SK-N-SH treated with all-trans-retinoic acid at 6 μM for 48 hours (cell line): ENCODE results near the gene PDIA3.

Experiments used
- ARNTL ChIP-seq: fragments of 450-650 bp; formaldehyde crosslinking; IDR thresholded peaks from 2 replicates; pipeline ENCODE4 v1.5.0; 2020; ENCODE audit warnings: low read depth, mild to moderate bottlenecking, moderate library complexity, borderline replicate concordance
- CREB5 ChIP-seq: fragments of 250-450 bp; sonication (Bioruptor Pico); IDR thresholded peaks from 2 replicates; pipeline ENCODE4 v1.5.1; 2020; ENCODE audit warnings: low read depth, mild to moderate bottlenecking, moderate library complexity
- CSRNP3 ChIP-seq: fragments of 250-450 bp; sonication (Bioruptor Pico); IDR thresholded peaks from 2 replicates; pipeline ENCODE4 v1.5.1; 2021; ENCODE audit warnings: mild to moderate bottlenecking, moderate library complexity
- ESRRG ChIP-seq: fragments of 250-450 bp; sonication (Bioruptor Pico); IDR thresholded peaks from 2 replicates; pipeline ENCODE4 v1.6.1; 2021; ENCODE audit warnings: mild to moderate bottlenecking
- PATZ1 ChIP-seq: fragments of 250-450 bp; sonication (Bioruptor Pico); IDR thresholded peaks from 2 replicates; pipeline ENCODE4 v1.8.0; 2020; ENCODE audit warnings: mild to moderate bottlenecking, moderate library complexity, borderline replicate concordance
- RARB ChIP-seq: fragments of 250-450 bp; sonication (Bioruptor Pico); IDR thresholded peaks from 2 replicates; pipeline ENCODE4 v1.8.0; 2021; ENCODE audit warnings: mild to moderate bottlenecking, moderate library complexity
- TCF4 ChIP-seq: fragments of 250-450 bp; sonication (Bioruptor Pico); IDR thresholded peaks from 2 replicates; pipeline ENCODE4 v1.8.0; 2021; ENCODE audit warnings: mild to moderate bottlenecking, moderate library complexity, borderline replicate concordance
- TOX ChIP-seq: fragments of 250-450 bp; sonication (Bioruptor Pico); IDR thresholded peaks from 2 replicates; pipeline ENCODE4 v1.8.0; 2021; ENCODE audit warnings: mild to moderate bottlenecking, moderate library complexity, borderline replicate concordance
- ZC3H10 ChIP-seq: fragments of 250-450 bp; sonication (Bioruptor Pico); IDR thresholded peaks from 2 replicates; pipeline ENCODE4 v1.5.1; 2021; ENCODE audit warnings: mild to moderate bottlenecking, moderate library complexity
- ZFP3 ChIP-seq: fragments of 250-450 bp; sonication (Bioruptor Pico); IDR thresholded peaks from 2 replicates; pipeline ENCODE4 v1.5.0; 2020; ENCODE audit warnings: mild to moderate bottlenecking, moderate library complexity
- ZFP30 ChIP-seq: fragments of 450-650 bp; formaldehyde crosslinking; IDR thresholded peaks from 2 replicates; pipeline ENCODE4 v1.5.0; 2022; ENCODE audit warnings: mild to moderate bottlenecking, moderate library complexity
- ZNF565 ChIP-seq: fragments of 450-650 bp; formaldehyde crosslinking; conservative IDR thresholded peaks from 2 replicates; pipeline ENCODE4 v1.5.0; 2020; ENCODE audit warnings: low read depth, mild to moderate bottlenecking, moderate library complexity

- TF ChIP-seq TCF4 = no peak
- TF ChIP-seq ZC3H10 = no peak
- no peak for TF ChIP-seq ZNF565
- TF ChIP-seq CREB5 (CRISPR knock-in tag) = no peak
- no peak for TF ChIP-seq PATZ1 (CRISPR knock-in tag)
- TF ChIP-seq RARB = no peak
- TF ChIP-seq CSRNP3 (CRISPR knock-in tag) = no peak
- no peak for TF ChIP-seq ARNTL (CRISPR knock-in tag)
- TF ChIP-seq ZFP30 = no peak
- no peak for TF ChIP-seq ESRRG (CRISPR knock-in tag)
- TF ChIP-seq TOX = no peak
- TF ChIP-seq ZFP3 = no peak
Measured at GRCh38 chr15:43771816-43772215, 25.6 kb downstream of the PDIA3 start.
